Keratinocyte (primary cell): ENCODE results near the gene RNF157.

ENCODE experiments used
- EZH2 ChIP-seq: IDR thresholded peaks from one replicate; pipeline ENCODE4 v1.6.1; 2012; ENCODE audit warnings: inconsistent platforms, mild to moderate bottlenecking, low read length, moderate library complexity
- TF ChIP-seq, protein P1 (sequence below), 3 experiments: IDR thresholded peaks in 1 of 3; conservative IDR thresholded peaks in 1 of 3; optimal IDR thresholded peaks in 1 of 3; 2 replicates in 2 of 3; 3 replicates in 1 of 3; pipeline versions ENCODE3 to v1.5.1; 2011; ENCODE audit warnings: low read length in 3 of 3, mild to moderate bottlenecking in 3 of 3, moderate library complexity in 2 of 3, control low read depth in 1 of 3, inconsistent platforms in 1 of 3; ENCODE audit not compliant: insufficient read depth in 2 of 3; ENCODE audit errors: extremely low read depth in 1 of 3

DNA sequence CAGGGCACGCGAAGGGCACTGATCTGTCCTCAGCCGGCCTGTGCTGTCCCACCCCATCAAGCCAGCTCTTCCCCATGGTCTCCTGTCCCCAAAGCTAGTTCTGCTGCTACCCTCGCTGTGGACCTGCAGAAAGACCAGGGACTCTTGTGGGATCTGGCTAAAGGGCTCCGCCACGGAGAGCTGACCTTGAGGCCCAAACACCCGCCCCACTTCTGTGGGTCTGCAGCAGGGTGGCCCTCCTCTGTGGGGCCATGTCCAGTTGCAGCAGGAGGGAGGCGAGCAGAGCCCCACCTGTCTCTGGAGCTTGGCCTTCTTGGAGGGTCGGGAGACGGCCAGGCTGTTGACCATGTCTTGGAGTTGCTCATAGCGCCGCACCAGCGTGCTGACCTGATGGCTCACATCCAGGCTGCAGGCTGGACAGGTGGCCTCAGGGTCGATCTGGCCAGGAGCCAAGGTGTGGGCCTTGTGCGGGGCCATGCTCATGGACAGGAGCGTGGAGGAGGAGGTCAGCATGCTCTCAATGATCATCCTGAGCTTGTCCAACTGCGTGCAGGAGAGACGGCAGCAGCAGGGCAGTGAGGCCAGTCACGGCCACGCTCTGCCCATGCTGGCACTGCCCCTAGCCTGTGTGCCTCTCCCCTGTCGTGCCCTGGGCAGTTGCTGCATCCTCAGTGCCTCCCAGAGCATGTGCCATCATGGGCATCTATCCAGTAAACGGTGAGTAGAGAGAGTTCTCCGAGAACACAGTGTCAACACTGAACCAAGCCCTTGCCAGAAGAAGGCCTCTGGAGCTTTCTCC, 41.5 kb upstream of the RNF157 start:
- no peak for TF ChIP-seq EZH2
- TF ChIP-seq, protein P1, sequence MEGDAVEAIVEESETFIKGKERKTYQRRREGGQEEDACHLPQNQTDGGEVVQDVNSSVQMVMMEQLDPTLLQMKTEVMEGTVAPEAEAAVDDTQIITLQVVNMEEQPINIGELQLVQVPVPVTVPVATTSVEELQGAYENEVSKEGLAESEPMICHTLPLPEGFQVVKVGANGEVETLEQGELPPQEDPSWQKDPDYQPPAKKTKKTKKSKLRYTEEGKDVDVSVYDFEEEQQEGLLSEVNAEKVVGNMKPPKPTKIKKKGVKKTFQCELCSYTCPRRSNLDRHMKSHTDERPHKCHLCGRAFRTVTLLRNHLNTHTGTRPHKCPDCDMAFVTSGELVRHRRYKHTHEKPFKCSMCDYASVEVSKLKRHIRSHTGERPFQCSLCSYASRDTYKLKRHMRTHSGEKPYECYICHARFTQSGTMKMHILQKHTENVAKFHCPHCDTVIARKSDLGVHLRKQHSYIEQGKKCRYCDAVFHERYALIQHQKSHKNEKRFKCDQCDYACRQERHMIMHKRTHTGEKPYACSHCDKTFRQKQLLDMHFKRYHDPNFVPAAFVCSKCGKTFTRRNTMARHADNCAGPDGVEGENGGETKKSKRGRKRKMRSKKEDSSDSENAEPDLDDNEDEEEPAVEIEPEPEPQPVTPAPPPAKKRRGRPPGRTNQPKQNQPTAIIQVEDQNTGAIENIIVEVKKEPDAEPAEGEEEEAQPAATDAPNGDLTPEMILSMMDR (optimal IDR thresholded peaks at IDR 0.05 in 1 of 3, IDR thresholded peaks at IDR 0.05 in 1 of 3, conservative IDR thresholded peaks at IDR 0.05 in 1 of 3; ENCODE audit: extremely low read depth in 1 of 3, insufficient read depth in 2 of 3, low read length in 3 of 3) = no peak
